A673 (cell line): ENCODE measurements around the gene CEMIP. TPM values are rescaled to one million over a fixed set of nuclear protein-coding genes. Genes with fewer than 3 reads are reported as not detected.

ENCODE experiments used
- BruUV-seq: library from RNA; stranded (reverse); fragments of 400-500 nt; replicated peaks from 2 replicates; lab custom pipeline; 2021; lab: Mats Ljungman, UMichigan
- CTCF ChIA-PET: fragments of 300-600 bp; sonication (Branson Sonifier 250); formaldehyde crosslinking; loops from one replicate; lab custom pipeline; 2022; ENCODE audit warnings: antibody characterized with exemption; lab: Charles Lee
- POLR2A ChIA-PET: fragments of 300-600 bp; sonication (Branson Sonifier 250); formaldehyde crosslinking; loops from one replicate; lab custom pipeline; 2022; ENCODE audit warnings: antibody characterized with exemption; ENCODE audit not compliant: low non-redundant PET; lab: Charles Lee
- DNase-seq: peaks from one replicate; pipeline ENCODE4 v3.0.0-alpha.2; 2015; ENCODE audit warnings: low spot score
- H3K27ac ChIP-seq: fragments of 200-600 bp; sonication (generic); 2 replicates; pipeline ENCODE4 v1.5.1; 2016; ENCODE audit warnings: mixed run types, low read depth, mild to moderate bottlenecking, mixed read lengths, antibody characterized with exemption, low read length; ENCODE audit not compliant: poor library complexity, severe bottlenecking
- H3K27me3 ChIP-seq: fragments of 200-600 bp; sonication (generic); replicated peaks from 2 replicates; pipeline ENCODE4 v1.6.1; 2017; ENCODE audit warnings: mixed run types, low read depth, mild to moderate bottlenecking, mixed read lengths, antibody characterized with exemption, low read length; ENCODE audit not compliant: insufficient read depth, poor library complexity
- H3K36me3 ChIP-seq: fragments of 200-600 bp; sonication (generic); 2 replicates; pipeline ENCODE4 v1.6.1; 2016; ENCODE audit warnings: mixed run types, mild to moderate bottlenecking, mixed read lengths, antibody characterized with exemption, low read length; ENCODE audit not compliant: insufficient read depth, poor library complexity, severe bottlenecking
- H3K4me1 ChIP-seq: fragments of 200-600 bp; sonication (generic); 2 replicates; pipeline ENCODE4 v1.6.1; 2017; ENCODE audit warnings: mixed run types, mild to moderate bottlenecking, mixed read lengths, antibody characterized with exemption, low read length; ENCODE audit not compliant: insufficient read depth, poor library complexity, severe bottlenecking
- H3K4me3 ChIP-seq: fragments of 200-600 bp; sonication (generic); 2 replicates; pipeline ENCODE4 v1.5.1; 2016; ENCODE audit warnings: low read depth, mixed run types, mild to moderate bottlenecking, mixed read lengths, low read length; ENCODE audit not compliant: poor library complexity, severe bottlenecking
- H3K9me3 ChIP-seq: fragments of 200-600 bp; sonication (generic); 2 replicates; pipeline ENCODE4 v1.6.1; 2016; ENCODE audit warnings: mixed run types, low read depth, mild to moderate bottlenecking, mixed read lengths, antibody characterized with exemption, low read length; ENCODE audit not compliant: poor library complexity, severe bottlenecking
- CTCF ChIP-seq: fragments of 300-800, 200-600 bp; sonication (generic); conservative IDR thresholded peaks from 2 replicates; pipeline ENCODE4 v1.5.1; 2017; ENCODE audit warnings: low read depth, mild to moderate bottlenecking, antibody characterized with exemption, low read length, moderate library complexity, mixed read lengths
- EZH2 ChIP-seq: fragments of 200-600 bp; sonication (generic); IDR thresholded peaks from 2 replicates; pipeline ENCODE4 v1.6.1; 2017; ENCODE audit warnings: borderline replicate concordance, low read depth, mild to moderate bottlenecking, mixed read lengths, antibody characterized with exemption, low read length; ENCODE audit not compliant: poor library complexity, severe bottlenecking
- intact Hi-C: fragments of 100-400 bp; cut with micrococcal nuclease; formaldehyde crosslinking; loops from one replicate; pipeline ENCODE4 v1.10.0; 2022; ENCODE audit not compliant: unreplicated experiment
- total RNA-seq: library from RNA; stranded (reverse); gene quantifications from 2 replicates; pipeline ENCODE4 v1.2.3, GENCODE V29; 2021

CEMIP gene
- total RNA-seq, 1 experiment from 2014 or later = not detected

- Histone ChIP-seq H3K4me1 (no peaks in the 10 kb centered on the region), H3K9me3 (no peaks in the 10 kb centered on the region), H3K27ac (no peak overlapping the region), H3K27me3 (no peaks in the 10 kb centered on the region), H3K4me3 (no peak overlapping the region), H3K36me3 (no peaks in the 10 kb centered on the region)
- CTCF ChIA-PET = no interaction called here
- no peak for DNase-seq
- TF ChIP-seq CTCF (no peak), EZH2 (no peak)
- POLR2A ChIA-PET = no interaction called here
- no TSS peak for BruUV-seq
- intact Hi-C loops = no loop called here
Observed at GRCh38 chr15:80912673-80913072, 133.5 kb downstream of the CEMIP start.

GRCh38 chr15:80913541-80913940 lies 134.4 kb downstream of the CEMIP start:
- H3K4me1 ChIP-seq = no peaks in the 10 kb centered on the region
- H3K9me3 ChIP-seq = no peaks in the 10 kb centered on the region
- no TSS peak for BruUV-seq
- ChIA-PET CTCF (no interaction called here), POLR2A (no interaction called here)
- H3K4me3 ChIP-seq = no peak overlapping the region
- no peak overlapping the region for H3K27ac ChIP-seq
- TF ChIP-seq CTCF (no peak), EZH2 (no peak)
- no peaks in the 10 kb centered on the region for H3K27me3 ChIP-seq
- H3K36me3 ChIP-seq = no peaks in the 10 kb centered on the region
- no peak for DNase-seq
- intact Hi-C loops = no loop called here

GRCh38 chr15:80915472-80915871 lies 136.3 kb downstream of the CEMIP start:
- Histone ChIP-seq H3K4me1 (no peaks in the 10 kb centered on the region), H3K9me3 (no peaks in the 10 kb centered on the region), H3K4me3 (no peak overlapping the region), H3K36me3 (no peaks in the 10 kb centered on the region), H3K27me3 (no peaks in the 10 kb centered on the region), H3K27ac (no peak overlapping the region)
- ChIA-PET CTCF (no interaction called here), POLR2A (no interaction called here)
- BruUV-seq = no TSS peak
- TF ChIP-seq CTCF (no peak), EZH2 (no peak)
- DNase-seq = no peak
- intact Hi-C loops = no loop called here
